Diencephalon (tissue), 1 donor: Measurements from ENCODE around the gene AADAT. TPM values are rescaled to one million over a fixed set of nuclear protein-coding genes. Genes with fewer than 3 reads are reported as not detected.

Experiments
- small RNA-seq: library from RNA; depleted of rRNA; stranded (forward); fragments of <200 nt; gene quantifications from one replicate; pipeline ENCODE3, GENCODE V24; 2014
- total RNA-seq: library from RNA; depleted of rRNA; stranded (reverse); fragments of >200 nt; gene quantifications from one replicate; pipeline ENCODE4 v1.2.3, GENCODE V29; 2014

Gene AADAT
- 31.6 TPM for total RNA-seq

GRCh38 chr4:170089668-170090351, at the start of gene AADAT:
TSS of gene AADAT (minus strand) at chr4:170089956. CDS start at chr4:170089690, 266 bp downstream.

GRCh38 chr4:170026253-170027021, 63.3 kb downstream of the AADAT start, which contains the start of gene MFAP3L:
TSS of gene MFAP3L (minus strand) at chr4:170026395. CDS start at chr4:170005877, 20,518 bp downstream.

Small RNA genes lying within 50 kb of the gene (small RNA-seq; reads per million reads assigned to genes)
- gene APOBEC3AP1, result not detected

Other genes starting within 250 kb of the AADAT start
- 25.4 TPM for gene MFAP3L, start 63.6 kb downstream of the AADAT start, total RNA-seq